Stimulated activated CD4-positive, alpha-beta T cell treated with anti-CD3 and anti-CD28 coated beads, Interleukin-1b, Interleukin-23, amount 100 ng/mL, for 48 hours (primary cell): ENCODE measurements around the gene TCEAL9.
"Not testable (repeated sequence)": the region's sequence is repeated elsewhere in the genome, so short reads cannot be mapped to it uniquely, and the experiment has no call there.

Experiments used
- DNase-seq: peaks from one replicate; pipeline ENCODE4 v3.0.0-alpha.2; 2020

Gene TCEAL9

DNA sequence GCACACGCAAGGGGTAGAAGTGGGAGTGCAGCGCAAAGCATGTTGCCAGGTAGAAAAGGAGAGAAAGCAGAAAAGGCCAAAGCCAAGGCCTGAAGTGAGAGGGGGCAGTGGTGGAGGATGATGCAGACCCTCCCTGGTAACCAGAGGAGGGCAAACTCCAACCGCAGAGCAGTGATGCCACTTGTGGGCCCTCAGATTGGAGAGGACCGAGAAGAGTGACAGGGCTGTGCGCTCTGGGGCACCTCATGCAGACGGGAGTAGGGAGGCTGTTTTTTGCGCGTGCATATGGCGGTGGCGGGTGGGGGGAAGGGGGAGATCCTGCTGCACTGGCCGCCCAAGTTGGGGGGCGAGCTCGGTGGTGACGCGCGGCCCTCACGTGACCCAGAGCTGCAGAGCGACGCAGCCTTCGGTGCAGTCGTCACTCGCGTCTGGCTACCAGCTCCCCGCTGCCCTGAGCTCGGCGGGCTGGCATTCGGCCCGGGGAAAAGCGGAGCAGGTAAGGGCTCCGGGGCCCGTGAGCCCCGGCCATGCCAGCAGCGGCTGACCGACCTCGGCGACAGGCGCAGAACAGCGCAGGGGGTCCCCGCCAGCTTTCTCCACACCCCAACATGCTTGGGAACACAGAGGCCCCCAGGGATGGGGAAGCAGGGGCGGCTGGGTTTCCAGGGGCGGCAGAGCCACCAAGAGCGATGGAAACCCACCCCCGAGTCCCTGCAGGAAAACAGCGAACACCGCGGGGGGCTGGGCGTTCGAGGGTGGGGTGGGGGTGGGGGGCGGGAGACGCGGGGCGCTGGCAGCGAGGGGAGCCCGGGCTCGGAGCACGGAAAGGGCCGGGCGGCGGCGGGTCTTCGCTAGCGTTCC, 20.0 kb downstream of the TCEAL9 start, which contains the start of gene BEX3:
TSS of gene BEX3 (plus strand) at position 421 of the 861 bp plus-strand sequence. CDS start 984 bp downstream, outside the sequence.
- peak; percentile 33 for DNase-seq

GRCh38 chrX:103376979-103377324, 20.6 kb downstream of the TCEAL9 start:
- no peak for DNase-seq

- DNase-seq: no peak
These were observed 22.7 kb downstream of the TCEAL9 start for GRCh38 chrX:103378990-103379389.

GRCh38 chrX:103382877-103383276, 26.6 kb downstream of the TCEAL9 start:
- DNase-seq: no peak

- DNase-seq: no peak
These were observed 28.4 kb downstream of the TCEAL9 start for GRCh38 chrX:103384672-103385071.

GRCh38 chrX:103385283-103385830, 29.1 kb downstream of the TCEAL9 start:
- DNase-seq: not testable (repeated sequence)

- no peak for DNase-seq
These were observed 30.0 kb downstream of the TCEAL9 start for GRCh38 chrX:103386332-103386731.

DNA sequence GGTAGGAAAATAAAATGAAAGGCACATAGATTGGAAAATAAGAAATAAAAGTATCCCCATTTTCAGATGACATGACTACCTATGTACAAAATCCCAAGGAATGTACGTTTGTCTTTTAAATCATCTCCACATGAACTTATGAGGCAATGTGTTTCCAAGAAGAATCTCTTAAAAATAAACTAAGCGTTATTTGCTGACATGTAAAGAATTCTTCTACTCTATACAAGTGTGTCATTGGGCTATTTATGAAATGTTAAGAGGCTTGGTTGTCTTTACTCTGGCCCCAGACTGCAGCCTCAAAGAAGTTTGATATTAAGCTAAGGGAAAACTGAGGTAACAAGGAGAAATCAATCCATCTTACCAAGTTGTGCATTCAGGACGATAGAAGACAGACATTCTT, 37.2 kb downstream of the TCEAL9 start:
- no peak for DNase-seq

GRCh38 chrX:103396186-103396585, 39.9 kb downstream of the TCEAL9 start:
- DNase-seq: no peak

DNA sequence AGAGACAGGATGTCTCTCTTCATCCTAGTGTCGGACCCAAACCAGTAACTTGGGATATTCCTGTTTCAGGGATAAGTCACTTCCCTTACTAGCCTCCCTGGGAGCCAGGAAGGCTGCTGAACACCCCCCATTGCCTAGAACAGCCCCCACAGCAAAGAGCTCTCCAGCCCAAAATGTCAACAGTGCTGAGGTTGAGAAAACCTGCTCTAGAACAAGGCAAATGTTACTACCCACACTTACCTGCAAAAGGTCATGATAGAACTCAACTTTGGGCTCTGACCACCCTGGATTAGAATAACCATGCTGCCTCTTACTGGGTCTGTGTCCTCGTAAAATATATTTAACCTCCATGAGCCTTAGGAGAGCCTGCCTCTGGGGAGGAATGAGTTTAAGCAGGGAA, 40.4 kb downstream of the TCEAL9 start:
- DNase-seq: no peak

GRCh38 chrX:103397707-103398106, 41.4 kb downstream of the TCEAL9 start:
- DNase-seq: no peak

- peak; percentile 3 for DNase-seq
These were observed 42.1 kb downstream of the TCEAL9 start for GRCh38 chrX:103398421-103398864.

GRCh38 chrX:103399744-103400143, 43.4 kb downstream of the TCEAL9 start:
- no peak for DNase-seq

DNA sequence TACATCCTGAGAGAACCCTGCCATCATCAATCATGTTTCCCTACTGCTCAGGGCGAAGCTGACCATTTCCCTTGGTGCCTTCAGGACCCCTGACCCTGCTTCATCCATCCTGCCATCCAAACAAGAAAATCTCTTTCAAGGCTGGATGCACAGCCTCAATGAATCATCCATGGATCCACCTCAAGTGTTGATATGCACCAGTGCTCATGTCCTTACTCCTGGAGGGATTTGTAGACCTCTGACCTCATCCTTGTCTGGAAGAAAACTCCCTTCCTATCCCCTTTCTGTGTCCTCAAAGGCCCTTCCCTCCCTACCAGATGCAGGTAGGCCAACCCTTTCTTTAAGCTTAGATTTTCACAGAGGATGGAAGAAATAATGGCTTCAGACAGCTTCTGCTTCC, 44.6 kb downstream of the TCEAL9 start:
- DNase-seq: no peak

GRCh38 chrX:103404231-103405008, 48.1 kb downstream of the TCEAL9 start:
- DNase-seq: peak; percentile 70

DNA sequence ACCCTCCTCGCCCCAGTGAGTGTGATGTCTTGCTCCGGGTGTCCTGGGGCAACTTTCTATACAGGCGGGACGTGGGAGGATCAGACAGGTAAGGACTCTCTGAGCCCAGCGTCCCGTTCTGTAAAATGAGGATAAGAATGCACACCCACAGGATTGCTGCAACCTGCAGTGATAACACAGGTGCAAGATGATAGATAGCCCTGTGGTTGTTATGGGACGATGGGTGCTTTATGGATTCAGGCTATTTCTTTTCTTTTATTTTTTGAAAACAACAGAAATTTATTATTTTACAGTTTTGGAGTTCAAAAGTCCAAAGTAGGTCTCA, 48.7 kb downstream of the TCEAL9 start:
- no peak for DNase-seq

DNA sequence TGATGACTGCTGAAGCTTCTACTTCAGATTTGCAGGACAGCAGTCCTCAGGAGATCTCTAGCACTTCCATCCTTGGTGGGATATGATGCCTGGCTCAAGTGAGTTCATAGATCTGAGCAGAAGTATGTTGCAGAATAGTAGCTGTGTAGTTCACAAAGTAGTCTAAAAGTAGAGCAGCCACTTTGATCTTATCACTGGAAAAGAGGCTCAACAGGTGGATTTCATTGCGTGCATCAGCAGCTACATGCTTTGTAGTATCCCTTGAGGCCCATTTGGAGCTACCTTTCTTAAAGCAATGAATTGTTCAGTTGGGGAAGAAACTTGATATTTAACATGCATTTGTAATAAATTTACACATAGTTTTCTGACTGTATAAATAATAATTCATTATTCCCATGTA, 50.0 kb downstream of the TCEAL9 start:
- DNase-seq: no peak

GRCh38 chrX:103407776-103408175, 51.5 kb downstream of the TCEAL9 start:
- no peak for DNase-seq
